DND-41 (cell line): ENCODE results near the gene PDZD4.

Experiments
- ATAC-seq: fragments of 200-7000 bp; cut with Tn5 transposase; 3 replicates; pipeline ENCODE4 v1.9.1; 2021; ENCODE audit warnings: low read depth; ENCODE audit not compliant: insufficient read depth
- DNase-seq: peaks from one replicate; pipeline ENCODE4 v3.0.0-alpha.2; 2020
- H2AFZ ChIP-seq: 2 replicates; pipeline ENCODE4 v1.6.0; 2012; ENCODE audit warnings: low read depth, low read length
- H3K27ac ChIP-seq: 2 replicates; pipeline ENCODE4 v1.5.1; 2012; ENCODE audit warnings: low read length, inconsistent platforms
- H3K27me3 ChIP-seq: fragments of 200-600 bp; sonication (generic); 2 replicates; pipeline ENCODE4 v1.6.0; 2012; ENCODE audit warnings: low read length, mild to moderate bottlenecking, inconsistent platforms; ENCODE audit not compliant: insufficient read depth, poor library complexity
- H3K36me3 ChIP-seq: 2 replicates; pipeline ENCODE4 v1.5.1; 2012; ENCODE audit warnings: low read length, inconsistent platforms; ENCODE audit not compliant: insufficient read depth
- H3K4me1 ChIP-seq: 2 replicates; pipeline ENCODE4 v1.5.1; 2012; ENCODE audit warnings: mild to moderate bottlenecking, low read length; ENCODE audit not compliant: insufficient read depth
- H3K4me2 ChIP-seq: 2 replicates; pipeline ENCODE4 v1.6.0; 2012; ENCODE audit warnings: mild to moderate bottlenecking, moderate library complexity, low read length, inconsistent platforms; ENCODE audit not compliant: insufficient read depth
- H3K4me3 ChIP-seq, 2 experiments: fragments of 200-600 bp in 1 of 2; shearing (Covaris generic) in 1 of 2; 2 replicates each; pipeline ENCODE4 v1.5.1; 2012 to 2016; ENCODE audit warnings: inconsistent platforms in 2 of 2, low read length in 2 of 2, mild to moderate bottlenecking in 2 of 2, low read depth in 1 of 2, moderate library complexity in 1 of 2
- H3K79me2 ChIP-seq: 2 replicates; pipeline ENCODE4 v1.6.0; 2012; ENCODE audit warnings: low read length, inconsistent platforms; ENCODE audit not compliant: insufficient read depth
- H3K9ac ChIP-seq: 2 replicates; pipeline ENCODE4 v1.6.0; 2012; ENCODE audit warnings: low read depth, mild to moderate bottlenecking, inconsistent platforms, low read length, moderate library complexity
- H3K9me3 ChIP-seq: 2 replicates; pipeline ENCODE4 v1.5.1; 2012; ENCODE audit warnings: low read length, moderate library complexity, mild to moderate bottlenecking, inconsistent platforms; ENCODE audit not compliant: insufficient read depth, severe bottlenecking
- H4K20me1 ChIP-seq: 2 replicates; pipeline ENCODE4 v1.6.0; 2012; ENCODE audit warnings: low read length; ENCODE audit not compliant: insufficient read depth
- EZH2 ChIP-seq: IDR thresholded peaks from 3 replicates; pipeline ENCODE4 v1.6.1; 2012; ENCODE audit warnings: borderline replicate concordance, low read depth, mild to moderate bottlenecking, moderate library complexity, low read length, inconsistent platforms; ENCODE audit not compliant: severe bottlenecking
- TF ChIP-seq, protein P1 (sequence below): IDR thresholded peaks from 2 replicates; pipeline ENCODE4 v1.5.1; 2012; ENCODE audit warnings: borderline replicate concordance, low read length, moderate library complexity, mild to moderate bottlenecking; ENCODE audit not compliant: poor library complexity, severe bottlenecking; ENCODE audit errors: extremely low read depth

PDZD4 gene

GRCh38 chrX:153829549-153829798 lies 870 bp downstream of the PDZD4 start:
- Histone ChIP-seq H4K20me1 (no peaks in the 10 kb centered on the region), H2AFZ (no peak overlapping the region), H3K9ac (no peak overlapping the region), H3K4me1 (no peaks in the 10 kb centered on the region), H3K79me2 (no peaks in the 10 kb centered on the region), H3K27me3 (no peaks in the 10 kb centered on the region), H3K4me3 (no peak overlapping the region), H3K36me3 (no peaks in the 10 kb centered on the region), H3K4me2 (no peak overlapping the region), H3K27ac (no peak overlapping the region), H3K9me3 (no peaks in the 10 kb centered on the region)
- DNase-seq (no peak), ATAC-seq (no peak)
- no peak for TF ChIP-seq EZH2
- TF ChIP-seq, protein P1, sequence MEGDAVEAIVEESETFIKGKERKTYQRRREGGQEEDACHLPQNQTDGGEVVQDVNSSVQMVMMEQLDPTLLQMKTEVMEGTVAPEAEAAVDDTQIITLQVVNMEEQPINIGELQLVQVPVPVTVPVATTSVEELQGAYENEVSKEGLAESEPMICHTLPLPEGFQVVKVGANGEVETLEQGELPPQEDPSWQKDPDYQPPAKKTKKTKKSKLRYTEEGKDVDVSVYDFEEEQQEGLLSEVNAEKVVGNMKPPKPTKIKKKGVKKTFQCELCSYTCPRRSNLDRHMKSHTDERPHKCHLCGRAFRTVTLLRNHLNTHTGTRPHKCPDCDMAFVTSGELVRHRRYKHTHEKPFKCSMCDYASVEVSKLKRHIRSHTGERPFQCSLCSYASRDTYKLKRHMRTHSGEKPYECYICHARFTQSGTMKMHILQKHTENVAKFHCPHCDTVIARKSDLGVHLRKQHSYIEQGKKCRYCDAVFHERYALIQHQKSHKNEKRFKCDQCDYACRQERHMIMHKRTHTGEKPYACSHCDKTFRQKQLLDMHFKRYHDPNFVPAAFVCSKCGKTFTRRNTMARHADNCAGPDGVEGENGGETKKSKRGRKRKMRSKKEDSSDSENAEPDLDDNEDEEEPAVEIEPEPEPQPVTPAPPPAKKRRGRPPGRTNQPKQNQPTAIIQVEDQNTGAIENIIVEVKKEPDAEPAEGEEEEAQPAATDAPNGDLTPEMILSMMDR, result no peak

GRCh38 chrX:153828723-153829548 lies 1.4 kb downstream of the PDZD4 start:
- no peak for DNase-seq
- H3K36me3 ChIP-seq, result no peaks in the 10 kb centered on the region
- no peaks in the 10 kb centered on the region for H3K79me2 ChIP-seq
- no peaks in the 10 kb centered on the region for H3K9me3 ChIP-seq
- H3K27me3 ChIP-seq, result no peaks in the 10 kb centered on the region
- no peak overlapping the region for H3K4me2 ChIP-seq
- TF ChIP-seq EZH2, result no peak
- TF ChIP-seq, protein P1, result no peak
- no peaks in the 10 kb centered on the region for H4K20me1 ChIP-seq
- H3K9ac ChIP-seq, result no peak overlapping the region
- H3K27ac ChIP-seq, result no peak overlapping the region
- H2AFZ ChIP-seq, result no peak overlapping the region
- no peak overlapping the region for H3K4me3 ChIP-seq
- no peak for ATAC-seq
- H3K4me1 ChIP-seq, result no peaks in the 10 kb centered on the region

GRCh38 chrX:153828308-153828707 lies 2.0 kb downstream of the PDZD4 start:
- no peaks in the 10 kb centered on the region for H3K79me2 ChIP-seq
- TF ChIP-seq EZH2, result no peak
- TF ChIP-seq, protein P1, result no peak
- ATAC-seq (no peak), DNase-seq (no peak)
- H3K36me3 ChIP-seq, result no peaks in the 10 kb centered on the region
- H3K27me3 ChIP-seq, result no peaks in the 10 kb centered on the region
- H3K4me1 ChIP-seq, result no peaks in the 10 kb centered on the region
- H4K20me1 ChIP-seq, result no peaks in the 10 kb centered on the region
- no peaks in the 10 kb centered on the region for H3K9me3 ChIP-seq
- H2AFZ ChIP-seq, result no peak overlapping the region
- no peak overlapping the region for H3K27ac ChIP-seq
- no peak overlapping the region for H3K4me3 ChIP-seq
- H3K9ac ChIP-seq, result no peak overlapping the region
- H3K4me2 ChIP-seq, result no peak overlapping the region
